ACHN (cell line): ENCODE measurements around the gene SMAGP.
"Not testable (repeated sequence)": the region's sequence is repeated elsewhere in the genome, so short reads cannot be mapped to it uniquely, and the experiment has no call there.

Source experiments
- DNase-seq: peaks from one replicate; pipeline ENCODE4 v3.0.0-alpha.2; 2015
- in situ Hi-C: cut with HindIII; loops from 2 replicates; pipeline ENCODE4 v1.10.0; 2017; ENCODE audit warnings: low sequenced_read_pairs, low pct_ligation_motif_present, low pct_unique_long_range_greater_than_20kb

Gene SMAGP

GRCh38 chr12:51270067-51270950 lies at the start of gene SMAGP:
Gene SMAGP (minus strand): TSS chr12:51270415. CDS start chr12:51269278, 1,137 bp downstream.
- DNase-seq, result peak; percentile 77
- in situ Hi-C loops, result no loop called here

GRCh38 chr12:51318846-51319599 lies 48.8 kb upstream of the SMAGP start:
- in situ Hi-C loops, result no loop called here
- DNase-seq, result no peak

DNA sequence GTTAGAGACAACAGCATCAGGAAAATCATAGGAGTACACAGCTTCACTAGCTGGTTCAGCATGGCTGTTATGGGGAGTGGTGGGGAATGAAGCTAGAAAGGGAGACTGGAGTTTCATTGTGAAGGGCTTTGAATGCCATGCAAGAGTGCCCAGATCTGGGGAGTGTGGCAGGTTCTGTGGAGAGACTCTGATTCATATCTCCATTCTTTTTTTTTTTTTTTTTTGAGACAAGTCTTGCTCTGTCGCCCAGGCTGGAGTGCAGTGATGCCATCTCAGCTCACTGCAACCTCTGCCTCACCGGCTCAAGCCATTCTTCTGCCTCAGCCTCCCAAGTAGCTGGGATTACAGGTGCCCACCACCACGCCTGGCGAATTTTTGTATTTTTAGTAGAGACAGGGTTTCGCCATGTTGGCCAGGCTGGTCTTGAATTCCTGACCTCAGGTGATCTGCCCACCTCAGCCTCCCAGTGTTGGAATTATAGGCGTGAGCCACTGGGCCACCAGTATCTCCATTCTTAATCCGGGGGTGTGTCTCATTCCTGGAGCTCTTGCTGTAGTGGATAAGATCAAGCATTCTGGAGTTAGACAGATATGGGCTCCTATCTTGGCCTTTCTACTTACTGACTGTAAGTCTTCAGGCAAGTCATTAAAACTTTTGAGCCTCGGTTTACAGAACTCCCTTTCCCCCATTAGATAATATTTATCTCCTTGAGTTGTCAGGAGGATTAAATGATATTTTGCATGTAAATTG lies 48.0 kb upstream of the SMAGP start:
- peak; percentile 32 for DNase-seq
- in situ Hi-C loops, result not testable (repeated sequence)

- DNase-seq, result no peak
- in situ Hi-C loops, result no loop called here
Measured at GRCh38 chr12:51311389-51311788, 41.2 kb upstream of the SMAGP start.

DNA sequence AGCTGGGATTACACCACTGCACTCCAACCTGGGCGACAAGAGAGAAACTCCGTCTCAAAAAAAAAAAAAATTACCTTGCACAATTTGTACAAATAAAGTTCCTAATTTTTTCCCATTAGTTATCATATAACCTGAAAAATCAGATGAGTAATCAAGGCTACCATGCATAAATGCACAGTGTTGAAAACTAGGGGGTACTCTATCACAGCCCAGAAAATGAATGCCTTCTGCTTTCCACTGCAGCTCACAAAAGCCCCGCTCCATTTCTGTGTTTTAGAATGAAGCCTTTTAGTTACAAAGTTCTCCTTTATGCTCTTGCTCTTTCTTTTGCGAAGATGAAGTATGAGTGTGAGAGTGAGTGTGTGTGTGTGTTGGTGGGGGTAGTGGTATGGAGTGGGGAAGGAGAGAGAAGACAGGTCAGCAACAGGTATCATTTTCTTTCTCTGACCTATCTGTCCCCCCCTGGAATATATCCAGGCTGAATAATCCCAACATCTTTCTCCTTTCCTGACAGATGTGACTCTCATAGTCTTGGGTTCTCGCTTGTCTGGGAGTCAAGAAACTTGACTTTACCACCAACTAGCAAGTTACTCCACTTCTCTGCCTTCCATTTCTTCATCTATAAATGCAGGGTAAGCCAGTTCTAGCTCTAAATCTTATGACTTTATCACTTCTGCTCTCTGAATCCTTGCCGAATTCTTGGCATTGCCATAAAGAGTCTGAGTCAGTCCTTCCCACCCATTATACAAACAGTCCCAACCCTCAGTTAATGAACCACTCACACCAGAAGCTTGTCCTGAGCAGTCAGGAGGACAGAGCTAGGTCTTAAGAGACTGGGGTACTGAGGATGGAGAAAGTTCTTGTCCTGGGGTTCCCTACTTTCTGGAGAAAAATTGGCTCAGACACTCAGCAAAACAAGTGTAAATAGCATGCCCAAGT lies 37.7 kb upstream of the SMAGP start:
- DNase-seq, result peak; percentile 92
- in situ Hi-C loops, result no loop called here

- in situ Hi-C loops, result no loop called here
- DNase-seq, result no peak
Measured at GRCh38 chr12:51306507-51306906, 36.3 kb upstream of the SMAGP start.

DNA sequence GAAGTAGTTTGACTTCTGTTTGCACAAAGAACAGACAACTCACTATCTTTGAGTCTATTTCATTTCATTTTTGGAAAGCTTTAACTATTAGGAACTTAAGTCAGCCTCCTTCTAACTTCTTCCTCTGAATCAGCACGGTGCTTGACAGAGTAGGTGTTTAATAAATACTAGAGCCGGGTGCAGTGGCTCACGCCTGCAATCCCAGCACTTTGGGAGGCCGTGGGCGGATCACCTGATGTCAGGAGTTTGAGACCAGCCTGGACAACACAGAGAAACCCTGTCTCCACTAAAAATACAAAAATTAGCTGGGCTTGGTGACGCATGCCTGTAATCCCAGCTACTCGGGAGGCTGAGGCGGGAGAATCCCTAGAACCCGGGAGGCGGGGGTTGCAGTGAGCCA lies 30.6 kb upstream of the SMAGP start:
- in situ Hi-C loops, result not testable (repeated sequence)

DNA sequence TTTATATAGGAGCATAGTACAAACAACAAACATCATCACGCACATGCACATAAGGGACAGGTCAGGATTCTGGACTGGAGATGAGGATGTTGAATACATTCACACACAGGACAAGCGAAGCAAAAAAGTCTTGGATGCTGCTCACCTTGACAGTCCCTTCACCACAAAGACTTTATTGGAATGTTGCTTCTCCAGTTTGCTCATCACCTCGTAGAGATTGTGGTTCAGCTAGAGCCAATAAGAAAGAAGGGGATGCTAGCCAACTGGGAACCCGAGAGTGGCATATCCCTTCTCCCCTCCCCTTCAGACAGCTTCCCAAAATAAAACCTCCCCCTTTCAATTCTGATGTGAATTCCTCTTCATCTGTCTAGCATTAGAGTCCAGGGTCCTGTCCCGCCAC lies 25.4 kb upstream of the SMAGP start:
- no peak for DNase-seq
- in situ Hi-C loops, result no loop called here

More for the DNA sequence above, 30.6 kb upstream of the SMAGP start:
- not testable (repeated sequence) for DNase-seq

- in situ Hi-C loops, result not testable (repeated sequence)
Measured at GRCh38 chr12:51294097-51294496, 23.9 kb upstream of the SMAGP start.

GRCh38 chr12:51293696-51294095 lies 23.5 kb upstream of the SMAGP start:
- in situ Hi-C loops, result no loop called here
- DNase-seq, result no peak

More at GRCh38 chr12:51294097-51294496, 23.9 kb upstream of the SMAGP start:
- DNase-seq, result not testable (repeated sequence)

- in situ Hi-C loops, DNase-seq: not testable (repeated sequence)
Measured at GRCh38 chr12:51291603-51292513, 21.6 kb upstream of the SMAGP start.

- no peak for DNase-seq
- in situ Hi-C loops, result no loop called here
Measured at GRCh38 chr12:51285843-51286242, 15.6 kb upstream of the SMAGP start.

DNA sequence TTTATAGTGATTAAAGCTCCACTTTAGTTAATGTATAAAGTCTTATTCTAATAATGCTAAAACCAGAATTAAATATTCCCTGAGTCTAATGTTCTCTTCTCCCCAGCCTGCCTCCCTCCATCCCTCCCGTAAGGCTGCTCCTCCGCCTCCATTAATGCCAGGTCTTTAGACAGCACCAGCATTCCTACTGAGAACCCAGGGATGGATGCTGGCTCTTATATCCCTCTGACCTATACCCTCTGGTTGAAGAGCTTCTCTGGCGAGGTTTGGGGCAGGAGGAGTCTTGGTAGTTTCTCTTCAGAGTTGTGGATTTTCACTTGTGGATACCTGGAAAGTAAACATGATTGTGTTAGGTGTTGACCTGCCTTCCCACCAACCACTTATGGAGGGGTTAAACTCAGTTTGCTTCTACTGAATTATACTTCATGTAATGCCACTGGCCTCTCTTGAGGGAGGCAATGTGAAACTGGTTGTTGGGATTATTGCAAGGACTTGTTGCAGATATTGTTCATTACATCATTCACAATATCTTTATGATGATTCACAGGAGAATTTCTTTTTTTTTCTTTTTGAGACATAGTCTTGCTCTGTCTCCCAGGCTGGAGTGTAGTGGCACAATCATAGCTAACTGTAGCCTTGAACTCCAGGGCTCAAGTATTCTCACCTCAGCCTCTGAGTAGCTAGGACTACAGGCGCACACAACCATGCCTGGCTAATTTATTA lies 11.1 kb upstream of the SMAGP start:
- peak; percentile 13 for DNase-seq
- in situ Hi-C loops, result no loop called here

GRCh38 chr12:51275088-51275487 lies 4.9 kb upstream of the SMAGP start:
- no peak for DNase-seq

DNA sequence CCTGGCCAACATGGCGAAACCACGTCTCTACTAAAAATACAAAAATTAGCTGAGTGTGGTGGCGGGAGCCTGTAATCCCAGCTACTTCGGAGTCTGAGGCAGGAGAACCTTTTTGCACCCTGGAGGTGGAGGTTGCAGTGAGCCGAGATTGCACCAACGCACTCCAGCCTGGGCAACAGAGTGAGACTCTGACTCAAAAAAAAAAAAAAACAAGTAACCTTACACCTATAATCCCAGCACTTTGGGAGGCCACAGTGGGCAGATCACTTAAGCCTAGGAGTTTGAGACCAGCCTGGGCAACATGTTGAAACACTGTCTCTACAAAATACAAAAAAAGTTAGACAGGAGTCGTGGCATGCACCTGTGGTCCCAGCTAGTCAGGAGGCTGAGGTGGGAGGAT lies 2.6 kb upstream of the SMAGP start:
- DNase-seq, in situ Hi-C loops: not testable (repeated sequence)

More at GRCh38 chr12:51275088-51275487, 4.9 kb upstream of the SMAGP start:
- in situ Hi-C loops, result no loop called here

- peak; percentile 84 for DNase-seq
- in situ Hi-C loops, result no loop called here
Measured at GRCh38 chr12:51270951-51271518, 820 bp upstream of the SMAGP start.
